ENCODE results near the gene UBA6. TPM values are rescaled to one million over a fixed set of nuclear protein-coding genes. Genes with fewer than 3 reads are reported as not detected.

UBA6 gene
- total RNA-seq, 1 donor from 2014 or later: 145 TPM

- DNase-seq (ENCODE audit: low read depth) (no peak), FAIRE-seq (no peak)
- no peak for TF ChIP-seq CTCF (IDR thresholded peaks at IDR 0.05; ENCODE audit: insufficient read depth, low read length, severe bottlenecking)
- Histone ChIP-seq H3K36me3 (ENCODE audit: control insufficient read depth, insufficient read depth, low read length) (peaks cover 5% of the 10 kb centered on the region), H3K4me3 (ENCODE audit: low read depth, low read length) (no peak overlapping the region), H3K27me3 (ENCODE audit: control insufficient read depth, insufficient read depth, low read length) (no peaks in the 10 kb centered on the region)
Observed at GRCh38 chr4:67632492-67632891, 68.5 kb downstream of the UBA6 start.

GRCh38 chr4:67624939-67625338 is 76.0 kb downstream of the UBA6 start:
- DNase-seq (ENCODE audit: low read depth) (no peak), FAIRE-seq (no peak)
- no peak for TF ChIP-seq CTCF (IDR thresholded peaks at IDR 0.05; ENCODE audit: insufficient read depth, low read length, severe bottlenecking)
- H3K36me3 ChIP-seq (ENCODE audit: control insufficient read depth, insufficient read depth, low read length): peaks cover 3% of the 10 kb centered on the region
- H3K4me3 ChIP-seq (ENCODE audit: low read depth, low read length): no peak overlapping the region
- no peaks in the 10 kb centered on the region for H3K27me3 ChIP-seq (ENCODE audit: control insufficient read depth, insufficient read depth, low read length)

GRCh38 chr4:67616478-67616877 is 84.5 kb downstream of the UBA6 start:
- no peaks in the 10 kb centered on the region for H3K36me3 ChIP-seq (ENCODE audit: control insufficient read depth, insufficient read depth, low read length)
- peak; percentile 73 for DNase-seq (ENCODE audit: low read depth)
- H3K4me3 ChIP-seq (ENCODE audit: low read depth, low read length): no peak overlapping the region
- no peaks in the 10 kb centered on the region for H3K27me3 ChIP-seq (ENCODE audit: control insufficient read depth, insufficient read depth, low read length)
- TF ChIP-seq CTCF (IDR thresholded peaks at IDR 0.05; ENCODE audit: insufficient read depth, low read length, severe bottlenecking): no peak
- no peak for FAIRE-seq

- DNase-seq (ENCODE audit: low read depth): no peak
- FAIRE-seq: no peak
- H3K36me3 ChIP-seq (ENCODE audit: control insufficient read depth, insufficient read depth, low read length): no peaks in the 10 kb centered on the region
Observed at GRCh38 chr4:67615119-67615518, 85.8 kb downstream of the UBA6 start.

GRCh38 chr4:67614186-67614585 is 86.8 kb downstream of the UBA6 start:
- H3K4me3 ChIP-seq (ENCODE audit: low read depth, low read length): no peak overlapping the region
- FAIRE-seq (no peak), DNase-seq (ENCODE audit: low read depth) (no peak)
- H3K36me3 ChIP-seq (ENCODE audit: control insufficient read depth, insufficient read depth, low read length): no peaks in the 10 kb centered on the region
- H3K27me3 ChIP-seq (ENCODE audit: control insufficient read depth, insufficient read depth, low read length): no peaks in the 10 kb centered on the region
- TF ChIP-seq CTCF (IDR thresholded peaks at IDR 0.05; ENCODE audit: insufficient read depth, low read length, severe bottlenecking): no peak

More at GRCh38 chr4:67615119-67615518, 85.8 kb downstream of the UBA6 start:
- Histone ChIP-seq H3K4me3 (ENCODE audit: low read depth, low read length) (no peak overlapping the region), H3K27me3 (ENCODE audit: control insufficient read depth, insufficient read depth, low read length) (no peaks in the 10 kb centered on the region)
- no peak for TF ChIP-seq CTCF (IDR thresholded peaks at IDR 0.05; ENCODE audit: insufficient read depth, low read length, severe bottlenecking)

- H3K27me3 ChIP-seq (ENCODE audit: control insufficient read depth, insufficient read depth, low read length): no peaks in the 10 kb centered on the region
- no peak for DNase-seq (ENCODE audit: low read depth)
- TF ChIP-seq CTCF (IDR thresholded peaks at IDR 0.05; ENCODE audit: insufficient read depth, low read length, severe bottlenecking): no peak
- no peak for FAIRE-seq
- H3K36me3 ChIP-seq (ENCODE audit: control insufficient read depth, insufficient read depth, low read length): no peaks in the 10 kb centered on the region
- H3K4me3 ChIP-seq (ENCODE audit: low read depth, low read length): no peak overlapping the region
Observed at GRCh38 chr4:67608027-67608426, 92.9 kb downstream of the UBA6 start.

Measured in bronchial epithelial cell (primary cell).